PC-3 (cell line): ENCODE measurements around the gene PRR5. TPM values are rescaled to one million over a fixed set of nuclear protein-coding genes. Genes with fewer than 3 reads are reported as not detected.

Experiments used
- ATAC-seq: fragments of 200-7000 bp; cut with Tn5 transposase; 2 replicates; pipeline ENCODE4 v1.9.1; 2020; ENCODE audit warnings: mild to moderate bottlenecking, moderate library complexity
- BruUV-seq: library from RNA; stranded (reverse); fragments of 400-500 nt; replicated peaks from 2 replicates; lab custom pipeline; 2021; lab: Mats Ljungman, UMichigan
- CTCF ChIA-PET: fragments of 300-600 bp; sonication (Branson Sonifier 250); formaldehyde crosslinking; loops from one replicate; lab custom pipeline; 2022; ENCODE audit warnings: antibody characterized with exemption; lab: Charles Lee
- POLR2A ChIA-PET: fragments of 300-600 bp; sonication (Branson Sonifier 250); formaldehyde crosslinking; loops from one replicate; lab custom pipeline; 2022; ENCODE audit warnings: antibody characterized with exemption; ENCODE audit not compliant: unreplicated experiment; lab: Charles Lee
- DNase-seq: peaks from one replicate; pipeline ENCODE4 v3.0.0-alpha.2; 2015
- H2AFZ ChIP-seq: fragments of 300-600 bp; sonication (generic); 2 replicates; pipeline ENCODE4 v1.6.0; 2016; ENCODE audit warnings: antibody characterized with exemption, low read length
- H3F3A ChIP-seq: fragments of 300-600 bp; sonication (generic); one replicate; pipeline ENCODE4 v1.6.0; 2017; ENCODE audit warnings: antibody characterized with exemption, low read length, control low read depth, mild to moderate bottlenecking; ENCODE audit not compliant: unreplicated experiment
- H3K27ac ChIP-seq: fragments of 300-600 bp; sonication (generic); 2 replicates; pipeline ENCODE4 v1.5.1; 2016; ENCODE audit warnings: mild to moderate bottlenecking, low read length
- H3K27me3 ChIP-seq: fragments of 300-600 bp; sonication (generic); 2 replicates; pipeline ENCODE4 v1.6.1; 2016; ENCODE audit warnings: low read length, mixed read lengths
- H3K36me3 ChIP-seq: fragments of 300-600 bp; sonication (generic); 2 replicates; pipeline ENCODE4 v1.6.1; 2016; ENCODE audit warnings: low read depth, mixed run types, low read length, mixed read lengths
- H3K4me1 ChIP-seq: fragments of 300-600 bp; sonication (generic); 2 replicates; pipeline ENCODE4 v1.5.1; 2016; ENCODE audit warnings: low read length; ENCODE audit not compliant: insufficient read depth
- H3K4me2 ChIP-seq: fragments of 300-600 bp; sonication (generic); 2 replicates; pipeline ENCODE4 v1.6.0; 2016; ENCODE audit warnings: low read length
- H3K4me3 ChIP-seq: fragments of 300-600 bp; sonication (generic); 2 replicates; pipeline ENCODE4 v1.5.1; 2016; ENCODE audit warnings: mild to moderate bottlenecking, low read length, mixed read lengths
- H3K79me2 ChIP-seq: fragments of 300-600 bp; sonication (generic); 2 replicates; pipeline ENCODE4 v1.6.1; 2017; ENCODE audit warnings: low read length, mixed read lengths
- H3K9ac ChIP-seq: fragments of 300-600 bp; sonication (generic); 2 replicates; pipeline ENCODE4 v1.6.0; 2016; ENCODE audit warnings: mild to moderate bottlenecking, low read length
- H3K9me2 ChIP-seq: fragments of 300-600 bp; sonication (generic); replicated peaks from 2 replicates; pipeline ENCODE4 v1.6.1; 2016; ENCODE audit warnings: mixed run types, low read length, mixed read lengths
- H3K9me3 ChIP-seq: fragments of 300-600 bp; sonication (generic); 2 replicates; pipeline ENCODE4 v1.6.1; 2016; ENCODE audit warnings: low read length, mixed read lengths
- H4K20me1 ChIP-seq: fragments of 300-600 bp; sonication (generic); 2 replicates; pipeline ENCODE4 v1.6.1; 2016; ENCODE audit warnings: low read length, mixed read lengths
- CTCF ChIP-seq: fragments of 300-600 bp; sonication (generic); conservative IDR thresholded peaks from 2 replicates; pipeline ENCODE4 v1.5.1; 2017; ENCODE audit warnings: antibody characterized with exemption, low read depth, mild to moderate bottlenecking, low read length
- EZH2 ChIP-seq: fragments of 300-600 bp; sonication (generic); IDR thresholded peaks from one replicate; pipeline ENCODE4 v1.6.1; 2017; ENCODE audit warnings: antibody characterized with exemption, mild to moderate bottlenecking, low read length; ENCODE audit not compliant: unreplicated experiment
- EZH2phosphoT487 ChIP-seq: fragments of 300-600 bp; sonication (generic); IDR thresholded peaks from 2 replicates; pipeline ENCODE4 v1.6.1; 2018; ENCODE audit warnings: mild to moderate bottlenecking, antibody characterized with exemption, low read length, borderline replicate concordance
- intact Hi-C: fragments of 100-400 bp; cut with micrococcal nuclease; formaldehyde crosslinking; loops from 2 replicates; pipeline ENCODE4 v1.9.0; 2023
- total RNA-seq: library from RNA; depleted of rRNA; stranded (reverse); fragments of >200 nt; gene quantifications from 2 replicates; pipeline ENCODE4 v1.2.3, GENCODE V29; 2014

PRR5 gene
- total RNA-seq, 1 experiment from 2014 or later = 14.5 TPM

- POLR2A ChIA-PET = no interaction called here
- no TSS peak for BruUV-seq
These were observed 35.7 kb downstream of the PRR5 start for GRCh38 chr22:44737406-44738346.

DNA sequence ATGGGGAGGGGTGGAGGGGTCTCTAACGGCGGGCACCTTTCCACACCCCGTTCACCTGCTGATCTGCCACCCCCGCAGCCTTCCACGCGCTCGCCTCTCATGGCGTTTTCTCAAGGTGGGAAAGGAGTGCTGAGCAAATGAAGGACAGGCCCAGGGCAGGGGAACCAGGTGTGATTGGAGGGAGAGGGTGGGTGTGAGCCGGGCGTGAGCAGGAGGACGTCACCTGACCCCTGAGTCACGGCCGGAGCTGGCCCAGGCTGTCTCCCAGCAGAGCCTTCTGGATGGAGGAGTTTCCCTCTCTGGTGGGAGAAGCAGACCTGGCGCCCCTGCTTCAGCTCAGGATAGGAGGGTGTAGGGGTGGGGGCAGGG, 36.3 kb downstream of the PRR5 start:
- Histone ChIP-seq H3K36me3 (no peaks in the 10 kb centered on the region), H3K4me3 (no peak overlapping the region), H3K27me3 (0 out of 2 replicates have a peak, but pooled peaks cover 9% of the 10 kb centered on the region), H3K27ac (no peak overlapping the region), H3K4me2 (no peak overlapping the region), H3K9ac (no peak overlapping the region), H3K4me1 (peaks cover 18% of the 10 kb centered on the region; the same call in 1 of the 2 replicates), H3K79me2 (no peaks in the 10 kb centered on the region), H3F3A (no peaks in the 10 kb centered on the region), H3K9me2 (no peaks in the 10 kb centered on the region), H2AFZ (no peak overlapping the region), H4K20me1 (no peaks in the 10 kb centered on the region), H3K9me3 (no peaks in the 10 kb centered on the region)
- intact Hi-C loops = no loop called here
- BruUV-seq = no TSS peak
- ChIA-PET CTCF (no interaction called here), POLR2A (no interaction called here)
- TF ChIP-seq CTCF (no peak), EZH2 (no peak), EZH2phosphoT487 (no peak)
- ATAC-seq (0 out of 2 replicates have a peak, but pooled peaks have one; percentile 34), DNase-seq (peak; percentile 21)

More at GRCh38 chr22:44737406-44738346, 35.7 kb downstream of the PRR5 start:
- Histone ChIP-seq H3K4me1 (peaks cover 18% of the 10 kb centered on the region; the same call in 1 of the 2 replicates), H4K20me1 (no peaks in the 10 kb centered on the region), H3K4me3 (no peak overlapping the region), H3K9me3 (no peaks in the 10 kb centered on the region), H2AFZ (no peak overlapping the region), H3K9ac (no peak overlapping the region), H3F3A (no peaks in the 10 kb centered on the region), H3K79me2 (no peaks in the 10 kb centered on the region), H3K27ac (no peak overlapping the region), H3K36me3 (no peaks in the 10 kb centered on the region), H3K9me2 (no peaks in the 10 kb centered on the region), H3K27me3 (0 out of 2 replicates have a peak, but pooled peaks cover 9% of the 10 kb centered on the region), H3K4me2 (no peak overlapping the region)
- no peak for ATAC-seq
- CTCF ChIA-PET = interaction anchor here (1.3 kb wide), 1 partner anchor 53 kb away, joined by 5 read pairs; no protein-coding TSS in a partner anchor
- no peak for TF ChIP-seq CTCF
- no peak for TF ChIP-seq EZH2
- TF ChIP-seq EZH2phosphoT487 = no peak
- intact Hi-C loops = no loop called here
- DNase-seq = no peak

DNA sequence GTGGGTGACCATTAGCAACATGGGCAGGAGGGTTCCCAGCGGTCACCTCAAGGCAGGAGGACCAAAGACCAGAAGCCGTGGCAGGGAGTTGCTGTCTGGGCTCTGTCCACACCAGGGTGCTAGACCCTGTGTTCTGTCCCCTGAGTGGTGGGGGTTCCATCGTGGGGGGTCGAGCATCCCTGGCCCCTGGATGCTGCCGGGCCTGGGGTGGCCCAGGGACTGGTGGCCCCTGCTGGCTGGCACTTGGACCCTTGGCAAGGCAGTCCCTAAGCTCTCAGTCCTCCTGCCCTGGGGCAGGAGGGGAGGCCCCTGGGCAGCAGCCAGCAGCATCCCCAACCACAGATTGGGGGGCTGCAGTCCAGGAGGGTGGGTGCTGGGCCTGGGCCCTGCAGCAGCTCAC, 37.0 kb downstream of the PRR5 start:
- CTCF ChIA-PET = no interaction called here

More for the DNA sequence above, 37.0 kb downstream of the PRR5 start:
- no peak overlapping the region for H3K9ac ChIP-seq
- no peaks in the 10 kb centered on the region for H3K79me2 ChIP-seq
- POLR2A ChIA-PET = no interaction called here
- H3K27me3 ChIP-seq = 0 out of 2 replicates have a peak, but pooled peaks cover 9% of the 10 kb centered on the region
- H3K4me2 ChIP-seq = no peak overlapping the region
- no peak overlapping the region for H2AFZ ChIP-seq
- no peaks in the 10 kb centered on the region for H3K9me2 ChIP-seq
- ATAC-seq = no peak
- peaks cover 18% of the 10 kb centered on the region; the same call in 1 of the 2 replicates for H3K4me1 ChIP-seq
- TF ChIP-seq CTCF (no peak), EZH2 (no peak), EZH2phosphoT487 (no peak)
- no peaks in the 10 kb centered on the region for H3F3A ChIP-seq
- intact Hi-C loops = no loop called here
- BruUV-seq = no TSS peak
- H3K36me3 ChIP-seq = no peaks in the 10 kb centered on the region
- H3K27ac ChIP-seq = no peak overlapping the region
- H3K9me3 ChIP-seq = no peaks in the 10 kb centered on the region
- no peaks in the 10 kb centered on the region for H4K20me1 ChIP-seq
- DNase-seq = no peak
- H3K4me3 ChIP-seq = no peak overlapping the region
